Glutamatergic neuron (in vitro differentiated cells): Measurements from ENCODE around the gene ASIC3. TPM values are rescaled to one million over a fixed set of nuclear protein-coding genes. Genes with fewer than 3 reads are reported as not detected.

Experiments
- DNase-seq: peaks from one replicate; pipeline ENCODE4 v3.0.0; 2022
- H3K27ac Mint-ChIP-seq: one replicate; pipeline ENCODE4 v1.8.0; 2020; ENCODE audit warnings: mild to moderate bottlenecking, mixed read lengths, inconsistent platforms; ENCODE audit not compliant: unreplicated experiment
- H3K27me3 Mint-ChIP-seq: one replicate; pipeline ENCODE4 v1.8.0; 2020; ENCODE audit warnings: mild to moderate bottlenecking, moderate library complexity, mixed read lengths, inconsistent platforms; ENCODE audit not compliant: unreplicated experiment
- H3K36me3 Mint-ChIP-seq: one replicate; pipeline ENCODE4 v1.8.0; 2020; ENCODE audit warnings: mild to moderate bottlenecking, mixed read lengths, inconsistent platforms; ENCODE audit not compliant: unreplicated experiment
- H3K4me1 Mint-ChIP-seq: one replicate; pipeline ENCODE4 v1.8.0; 2020; ENCODE audit warnings: mild to moderate bottlenecking, low read depth, mixed read lengths, inconsistent platforms; ENCODE audit not compliant: unreplicated experiment
- H3K4me3 Mint-ChIP-seq: one replicate; pipeline ENCODE4 v1.8.0; 2020; ENCODE audit warnings: mild to moderate bottlenecking, mixed read lengths, inconsistent platforms; ENCODE audit not compliant: unreplicated experiment
- H3K9me3 Mint-ChIP-seq: one replicate; pipeline ENCODE4 v1.8.0; 2020; ENCODE audit warnings: mild to moderate bottlenecking, moderate library complexity, mixed read lengths, inconsistent platforms; ENCODE audit not compliant: unreplicated experiment
- CTCF ChIP-seq: fragments of 200-600 bp; sonication (generic); IDR thresholded peaks from one replicate; pipeline ENCODE4 v1.5.0; 2021; ENCODE audit not compliant: partially characterized antibody, unreplicated experiment
- total RNA-seq: library from RNA; stranded (reverse); fragmentation: NEBNext Ultra II Directional; extraction: Animal tissue kit (Norgen Biotek cat#: 25700); gene quantifications from one replicate; pipeline ENCODE4 v1.2.1, GENCODE V29; 2021; ENCODE audit not compliant: unreplicated experiment

ASIC3 gene
- total RNA-seq, 1 donor from 2014 or later, result 10.8 TPM

- Mint-ChIP-seq H3K27ac (no peak overlapping the region), H3K4me3 (no peak overlapping the region)
- no peak for DNase-seq
These were observed 46.3 kb downstream of the ASIC3 start for GRCh38 chr7:151094675-151095074.

GRCh38 chr7:151095123-151095797 lies 46.9 kb downstream of the ASIC3 start:
- H3K4me3 Mint-ChIP-seq, result no peak overlapping the region
- peaks cover 5% of the 10 kb centered on the region for H3K9me3 Mint-ChIP-seq
- no peaks in the 10 kb centered on the region for H3K36me3 Mint-ChIP-seq
- peaks cover 48% of the 10 kb centered on the region for H3K4me1 Mint-ChIP-seq
- no peak for TF ChIP-seq CTCF
- DNase-seq, result no peak
- H3K27ac Mint-ChIP-seq, result no peak overlapping the region
- H3K27me3 Mint-ChIP-seq, result peaks cover 9% of the 10 kb centered on the region

More at GRCh38 chr7:151094675-151095074, 46.3 kb downstream of the ASIC3 start:
- Mint-ChIP-seq H3K4me1 (peaks cover 47% of the 10 kb centered on the region), H3K36me3 (no peaks in the 10 kb centered on the region), H3K9me3 (peaks cover 6% of the 10 kb centered on the region), H3K27me3 (peaks cover 12% of the 10 kb centered on the region)
- TF ChIP-seq CTCF, result no peak

- no peak for DNase-seq
- Mint-ChIP-seq H3K9me3 (peaks cover 5% of the 10 kb centered on the region), H3K27me3 (peaks cover 9% of the 10 kb centered on the region), H3K4me3 (peak overlapping the region; percentile 52), H3K4me1 (peaks cover 49% of the 10 kb centered on the region), H3K36me3 (no peaks in the 10 kb centered on the region), H3K27ac (peak overlapping the region; percentile 84)
- no peak for TF ChIP-seq CTCF
These were observed 47.6 kb downstream of the ASIC3 start for GRCh38 chr7:151095828-151096475.

- H3K27ac Mint-ChIP-seq, result no peak overlapping the region
- no peak overlapping the region for H3K4me3 Mint-ChIP-seq
- no peak for DNase-seq
- no peaks in the 10 kb centered on the region for H3K36me3 Mint-ChIP-seq
- peaks cover 7% of the 10 kb centered on the region for H3K9me3 Mint-ChIP-seq
- H3K27me3 Mint-ChIP-seq, result peaks cover 3% of the 10 kb centered on the region
- H3K4me1 Mint-ChIP-seq, result peaks cover 46% of the 10 kb centered on the region
- TF ChIP-seq CTCF, result no peak
These were observed 51.3 kb downstream of the ASIC3 start for GRCh38 chr7:151099486-151100211.

GRCh38 chr7:151100921-151101320 lies 52.6 kb downstream of the ASIC3 start:
- TF ChIP-seq CTCF, result no peak
- no peaks in the 10 kb centered on the region for H3K36me3 Mint-ChIP-seq
- DNase-seq, result no peak
- no peak overlapping the region for H3K27ac Mint-ChIP-seq
- H3K4me3 Mint-ChIP-seq, result peak overlapping the region; percentile 20
- H3K27me3 Mint-ChIP-seq, result peaks cover 4% of the 10 kb centered on the region
- H3K4me1 Mint-ChIP-seq, result peaks cover 44% of the 10 kb centered on the region
- H3K9me3 Mint-ChIP-seq, result peaks cover 11% of the 10 kb centered on the region
